ENCODE results near the gene P2RX3. TPM values are rescaled to one million over a fixed set of nuclear protein-coding genes. Genes with fewer than 3 reads are reported as not detected.
"Not testable (repeated sequence)": the region's sequence is repeated elsewhere in the genome, so short reads cannot be mapped to it uniquely, and the experiment has no call there.

Gene P2RX3
- polyA plus RNA-seq, 3 donors = 0.53 to 1.3 (median 1.1) TPM

DNA sequence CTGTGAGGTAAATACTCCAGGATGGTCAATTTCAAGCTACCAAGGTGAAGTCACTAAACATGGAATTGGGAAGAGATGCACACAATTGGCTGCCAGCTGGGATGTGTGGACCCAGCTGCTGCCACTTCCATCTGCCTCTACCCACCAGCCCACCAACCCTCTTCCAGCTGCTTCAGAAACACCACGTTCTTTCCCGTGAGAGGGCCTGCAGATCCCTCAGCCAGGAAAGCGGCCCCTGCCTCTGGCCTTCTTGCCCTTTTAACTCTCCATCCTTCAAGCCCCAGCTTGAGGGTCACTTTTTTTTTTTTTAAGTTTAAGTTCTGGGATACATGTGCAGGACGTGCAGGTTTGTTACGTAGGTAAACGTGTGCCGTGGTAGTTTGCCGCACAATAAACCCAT, 22.8 kb downstream of the P2RX3 start:
- DNase-seq (ENCODE audit: extremely low read depth in 1 of 11, low read depth in 9 of 11, low spot score in 4 of 11) = no peak

GRCh38 chr11:57361420-57361819, 23.3 kb downstream of the P2RX3 start:
- not testable (repeated sequence) for DNase-seq (ENCODE audit: extremely low read depth in 1 of 11, low read depth in 9 of 11, low spot score in 4 of 11)

DNA sequence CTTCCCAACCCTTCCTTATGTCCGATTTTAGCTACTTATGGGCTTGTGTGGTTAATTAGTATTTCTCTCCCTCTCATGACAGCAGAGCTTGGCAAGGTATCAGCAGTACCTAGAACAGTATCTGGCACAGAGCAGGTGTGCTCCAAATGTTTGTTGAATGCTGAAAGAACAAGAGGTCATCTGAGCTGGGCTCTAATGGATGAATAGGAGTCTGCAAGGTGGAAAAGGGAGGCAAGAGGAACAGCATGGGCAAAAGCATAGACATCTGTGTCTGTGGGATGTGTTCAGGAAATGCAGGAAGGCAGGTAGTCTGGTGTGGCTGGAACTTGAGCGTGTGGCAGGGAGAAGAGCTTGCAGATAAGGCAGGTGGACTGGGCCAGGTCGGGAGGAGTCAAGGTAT, 23.8 kb downstream of the P2RX3 start:
- DNase-seq (ENCODE audit: extremely low read depth in 1 of 11, low read depth in 9 of 11, low spot score in 4 of 11) = no peak

GRCh38 chr11:57363131-57364080, 25.3 kb downstream of the P2RX3 start:
- no peak for DNase-seq (ENCODE audit: extremely low read depth in 1 of 11, low read depth in 9 of 11, low spot score in 4 of 11)

- no peak for DNase-seq (ENCODE audit: extremely low read depth in 1 of 11, low read depth in 9 of 11, low spot score in 4 of 11)
Measured at GRCh38 chr11:57364851-57365660, 26.9 kb downstream of the P2RX3 start.

GRCh38 chr11:57368106-57368844, 30.1 kb downstream of the P2RX3 start:
- DNase-seq (ENCODE audit: extremely low read depth in 1 of 11, low read depth in 9 of 11, low spot score in 4 of 11) = no peak

GRCh38 chr11:57368845-57369232, 30.7 kb downstream of the P2RX3 start:
- no peak for DNase-seq (ENCODE audit: extremely low read depth in 1 of 11, low read depth in 9 of 11, low spot score in 4 of 11)

GRCh38 chr11:57370251-57370650, 32.1 kb downstream of the P2RX3 start:
- no peak for DNase-seq (ENCODE audit: extremely low read depth in 1 of 11, low read depth in 9 of 11, low spot score in 4 of 11)

DNA sequence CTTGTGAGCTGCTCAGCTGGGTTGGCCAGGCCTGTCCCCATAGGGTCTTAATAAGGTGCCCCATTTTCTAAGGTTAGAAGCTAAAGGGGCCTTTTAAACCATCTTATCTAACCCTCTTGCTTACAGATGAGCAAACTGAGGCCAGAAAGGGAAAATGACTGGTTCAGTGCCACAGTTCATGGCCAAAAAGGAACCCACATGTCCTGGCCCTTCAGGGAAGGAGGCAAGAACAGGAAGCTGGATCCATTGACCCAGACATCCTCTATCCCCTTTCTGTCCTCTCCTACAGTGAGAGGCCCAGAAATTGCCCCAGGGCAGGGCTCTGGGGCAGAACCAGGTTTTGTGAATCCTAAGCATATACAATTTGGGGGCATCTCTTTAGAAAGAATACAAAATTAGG, 32.8 kb downstream of the P2RX3 start:
- no peak for DNase-seq (ENCODE audit: extremely low read depth in 1 of 11, low read depth in 9 of 11, low spot score in 4 of 11)

DNA sequence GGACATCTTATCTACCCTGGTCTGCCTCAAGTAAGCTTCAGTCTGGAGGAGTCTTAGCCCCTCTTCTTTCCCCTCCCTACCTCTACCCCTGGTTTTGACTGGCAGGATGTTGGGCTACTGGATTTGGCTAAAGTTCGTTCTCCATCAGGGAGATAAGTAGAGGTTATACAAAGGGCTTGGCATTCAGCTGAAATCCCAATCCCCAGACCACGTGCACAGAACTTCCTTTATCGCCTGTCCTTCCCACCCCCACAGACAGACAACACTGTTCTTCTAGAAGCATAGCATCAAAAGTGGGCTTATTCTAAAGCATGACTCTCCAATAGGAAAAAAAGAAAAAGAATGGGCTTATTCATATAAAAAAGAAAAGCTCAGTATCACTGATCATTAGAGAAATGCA, 35.0 kb downstream of the P2RX3 start:
- DNase-seq (ENCODE audit: extremely low read depth in 1 of 11, low read depth in 9 of 11, low spot score in 4 of 11) = no peak

- DNase-seq (ENCODE audit: extremely low read depth in 1 of 11, low read depth in 9 of 11, low spot score in 4 of 11) = no peak
Measured at GRCh38 chr11:57374966-57375365, 36.8 kb downstream of the P2RX3 start.

- DNase-seq (ENCODE audit: extremely low read depth in 1 of 11, low read depth in 9 of 11, low spot score in 4 of 11) = no peak
Measured at GRCh38 chr11:57375490-57375889, 37.3 kb downstream of the P2RX3 start.

DNA sequence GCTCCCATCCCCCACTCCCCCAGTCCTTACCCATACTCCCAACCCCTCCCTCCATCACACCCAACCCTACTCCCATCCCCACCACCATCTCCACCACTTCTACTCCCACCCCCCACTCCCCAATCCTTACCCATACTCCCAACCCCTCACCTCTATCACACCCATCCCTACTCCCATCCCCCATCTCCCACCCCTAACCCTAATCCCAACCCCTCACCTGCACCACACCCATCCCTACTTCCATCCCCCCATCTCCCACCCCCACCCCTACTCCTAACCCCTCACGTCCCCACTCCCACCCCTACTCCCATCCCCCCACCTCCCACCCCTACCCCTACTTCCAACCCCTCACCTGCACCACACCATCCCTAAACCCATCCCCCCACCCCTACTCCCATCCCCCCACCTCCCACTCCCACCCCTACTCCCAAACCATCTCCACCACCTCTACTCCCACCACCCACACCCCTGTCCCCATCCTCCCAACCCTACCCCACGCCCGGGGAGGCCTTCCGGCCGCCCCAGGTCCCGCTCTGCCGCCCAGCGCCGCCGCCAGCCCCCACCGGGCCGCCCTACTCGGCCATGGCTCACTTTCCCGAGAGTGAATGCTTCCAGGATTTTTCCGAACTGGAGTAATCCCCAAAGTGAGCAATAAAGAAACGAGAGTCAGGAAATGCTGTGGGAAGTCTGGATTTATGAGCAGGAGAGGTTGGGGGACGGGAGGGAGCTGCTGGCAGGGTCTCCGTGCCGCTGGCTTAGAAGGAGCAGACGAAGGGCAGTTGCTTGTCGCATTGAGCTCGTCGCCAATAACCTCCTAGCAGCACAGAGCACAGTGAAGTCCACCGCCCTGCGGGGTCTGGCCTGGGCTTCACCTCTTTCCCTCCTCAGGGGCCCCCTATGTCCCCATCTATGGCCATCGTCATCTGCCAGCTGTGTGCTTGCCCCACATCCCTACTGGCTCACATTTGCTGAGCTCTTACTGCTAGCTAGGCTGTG, 38.2 kb downstream of the P2RX3 start:
- no peak for DNase-seq (ENCODE audit: extremely low read depth in 1 of 11, low read depth in 9 of 11, low spot score in 4 of 11)

- no peak for DNase-seq (ENCODE audit: extremely low read depth in 1 of 11, low read depth in 9 of 11, low spot score in 4 of 11)
Measured at GRCh38 chr11:57377107-57377506, 39.0 kb downstream of the P2RX3 start.

- no peak for DNase-seq (ENCODE audit: extremely low read depth in 1 of 11, low read depth in 9 of 11, low spot score in 4 of 11)
Measured at GRCh38 chr11:57378186-57378585, 40.0 kb downstream of the P2RX3 start.

DNA sequence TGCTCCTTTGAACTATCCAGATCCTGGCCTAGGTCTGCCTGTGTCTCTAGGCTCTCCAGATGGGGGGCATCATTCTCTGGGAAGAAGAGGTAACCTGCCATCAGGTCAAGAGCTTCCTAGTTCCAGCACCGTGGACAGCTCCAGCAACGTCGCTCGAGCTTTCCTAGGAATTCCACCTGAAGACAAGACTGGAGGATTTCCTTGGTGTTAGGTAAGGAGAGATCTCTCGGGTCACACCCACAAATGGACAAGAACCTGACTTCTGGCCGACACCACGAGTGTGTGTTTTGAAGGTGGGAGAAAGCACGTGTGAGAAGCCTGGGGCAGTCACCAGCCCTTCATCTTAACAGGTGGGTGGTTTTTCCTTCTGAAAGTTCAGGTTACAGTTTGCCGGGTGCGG, 41.6 kb downstream of the P2RX3 start:
- DNase-seq (ENCODE audit: extremely low read depth in 1 of 11, low read depth in 9 of 11, low spot score in 4 of 11) = peak in 10 of 11 donors; percentile 23 to 42 (median 30)

- no peak for DNase-seq (ENCODE audit: extremely low read depth in 1 of 11, low read depth in 9 of 11, low spot score in 4 of 11)
Measured at GRCh38 chr11:57380975-57381374, 42.8 kb downstream of the P2RX3 start, which contains the start of gene PRG3. PRG3 (minus strand) TSS chr11:57381150; CDS start chr11:57380708, 442 bp downstream.

Measured in renal cortex interstitium (tissue), 11 donors.